Brain microvascular endothelial cell (primary cell): ENCODE results near the gene MAOA.

Experiments used
- DNase-seq: peaks from one replicate; pipeline ENCODE4 v3.0.0-alpha.2; 2020
- H3K27ac ChIP-seq: fragments of 250-450 bp; sonication (Bioruptor Pico); 2 replicates; pipeline ENCODE4 v1.5.1; 2020; ENCODE audit warnings: mild to moderate bottlenecking, moderate library complexity
- H3K27me3 ChIP-seq: fragments of 250-450 bp; sonication (Bioruptor Pico); replicated peaks from 2 replicates; pipeline ENCODE4 v1.5.1; 2020; ENCODE audit warnings: mild to moderate bottlenecking
- H3K36me3 ChIP-seq: fragments of 250-450 bp; sonication (Bioruptor Pico); replicated peaks from 2 replicates; pipeline ENCODE4 v1.5.1; 2020; ENCODE audit warnings: mild to moderate bottlenecking
- H3K4me3 ChIP-seq: 2 replicates; pipeline ENCODE4 v1.5.1; 2011; ENCODE audit warnings: low read depth, mild to moderate bottlenecking, control low read depth, low read length, moderate library complexity
- in situ Hi-C: cut with HindIII; loops from 2 replicates; pipeline ENCODE4 v1.10.0; 2017; ENCODE audit warnings: low sequenced_read_pairs, low pct_ligation_motif_present
- TF ChIP-seq, protein P1 (sequence below): IDR thresholded peaks from 2 replicates; pipeline ENCODE4 v1.5.1; 2011; ENCODE audit warnings: low read depth, mild to moderate bottlenecking, moderate library complexity, low read length, control low read depth, inconsistent platforms; ENCODE audit errors: missing control alignments

The MAOA gene

DNA sequence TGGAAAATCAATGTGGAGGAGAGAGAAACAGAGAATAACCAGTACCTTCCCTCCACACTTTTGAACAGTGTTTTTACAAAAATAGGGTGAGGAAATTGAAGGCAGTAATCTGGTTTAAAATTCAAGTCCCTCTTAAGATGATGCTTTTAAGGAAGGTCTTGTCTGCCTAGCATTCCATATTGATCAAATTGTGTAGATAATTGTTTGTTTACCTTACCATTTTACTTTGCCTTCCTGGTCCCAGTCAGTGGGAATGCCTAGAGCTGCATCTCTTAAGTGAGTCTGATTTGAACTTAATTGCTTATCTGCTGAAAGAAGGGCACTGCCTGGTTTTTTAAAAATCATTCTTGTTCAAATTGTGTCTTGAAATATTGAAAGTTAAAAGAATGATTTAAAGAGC lies 14.4 kb upstream of the MAOA start:
- Histone ChIP-seq H3K27me3 (no peaks in the 10 kb centered on the region), H3K36me3 (no peaks in the 10 kb centered on the region), H3K27ac (no peak overlapping the region), H3K4me3 (no peak overlapping the region)
- in situ Hi-C loops, result no loop called here
- TF ChIP-seq, protein P1, sequence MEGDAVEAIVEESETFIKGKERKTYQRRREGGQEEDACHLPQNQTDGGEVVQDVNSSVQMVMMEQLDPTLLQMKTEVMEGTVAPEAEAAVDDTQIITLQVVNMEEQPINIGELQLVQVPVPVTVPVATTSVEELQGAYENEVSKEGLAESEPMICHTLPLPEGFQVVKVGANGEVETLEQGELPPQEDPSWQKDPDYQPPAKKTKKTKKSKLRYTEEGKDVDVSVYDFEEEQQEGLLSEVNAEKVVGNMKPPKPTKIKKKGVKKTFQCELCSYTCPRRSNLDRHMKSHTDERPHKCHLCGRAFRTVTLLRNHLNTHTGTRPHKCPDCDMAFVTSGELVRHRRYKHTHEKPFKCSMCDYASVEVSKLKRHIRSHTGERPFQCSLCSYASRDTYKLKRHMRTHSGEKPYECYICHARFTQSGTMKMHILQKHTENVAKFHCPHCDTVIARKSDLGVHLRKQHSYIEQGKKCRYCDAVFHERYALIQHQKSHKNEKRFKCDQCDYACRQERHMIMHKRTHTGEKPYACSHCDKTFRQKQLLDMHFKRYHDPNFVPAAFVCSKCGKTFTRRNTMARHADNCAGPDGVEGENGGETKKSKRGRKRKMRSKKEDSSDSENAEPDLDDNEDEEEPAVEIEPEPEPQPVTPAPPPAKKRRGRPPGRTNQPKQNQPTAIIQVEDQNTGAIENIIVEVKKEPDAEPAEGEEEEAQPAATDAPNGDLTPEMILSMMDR, result no peak
- DNase-seq, result no peak

GRCh38 chrX:43643201-43643600 lies 12.9 kb upstream of the MAOA start:
- Histone ChIP-seq H3K4me3 (no peak overlapping the region), H3K27ac (peak overlapping the region; percentile 28), H3K36me3 (no peaks in the 10 kb centered on the region), H3K27me3 (no peaks in the 10 kb centered on the region)
- TF ChIP-seq, protein P1, result no peak
- in situ Hi-C loops, result no loop called here
- DNase-seq, result no peak

DNA sequence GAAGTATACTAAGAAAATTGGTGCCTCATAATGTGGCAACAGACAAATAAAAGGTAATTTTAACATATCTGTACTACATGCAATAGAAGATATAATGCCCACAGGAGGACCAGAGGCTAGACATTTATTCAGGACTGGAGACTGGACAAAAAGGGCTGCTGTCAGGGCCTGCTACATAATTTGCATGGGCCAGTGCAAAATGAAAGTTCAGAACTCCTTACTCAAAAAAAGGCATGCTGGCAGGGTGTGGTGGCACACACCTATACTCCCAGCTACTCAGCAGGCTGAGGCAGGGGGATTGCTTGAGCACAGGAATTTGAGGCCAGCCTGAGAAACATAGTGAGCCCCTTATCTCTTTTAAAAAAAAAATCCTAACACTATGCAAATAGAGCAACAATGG lies 12.4 kb upstream of the MAOA start:
- TF ChIP-seq, protein P1, result no peak
- in situ Hi-C loops, result no loop called here
- Histone ChIP-seq H3K27me3 (no peaks in the 10 kb centered on the region), H3K36me3 (no peaks in the 10 kb centered on the region), H3K27ac (peak overlapping the region; percentile 62), H3K4me3 (no peak overlapping the region)
- no peak for DNase-seq

DNA sequence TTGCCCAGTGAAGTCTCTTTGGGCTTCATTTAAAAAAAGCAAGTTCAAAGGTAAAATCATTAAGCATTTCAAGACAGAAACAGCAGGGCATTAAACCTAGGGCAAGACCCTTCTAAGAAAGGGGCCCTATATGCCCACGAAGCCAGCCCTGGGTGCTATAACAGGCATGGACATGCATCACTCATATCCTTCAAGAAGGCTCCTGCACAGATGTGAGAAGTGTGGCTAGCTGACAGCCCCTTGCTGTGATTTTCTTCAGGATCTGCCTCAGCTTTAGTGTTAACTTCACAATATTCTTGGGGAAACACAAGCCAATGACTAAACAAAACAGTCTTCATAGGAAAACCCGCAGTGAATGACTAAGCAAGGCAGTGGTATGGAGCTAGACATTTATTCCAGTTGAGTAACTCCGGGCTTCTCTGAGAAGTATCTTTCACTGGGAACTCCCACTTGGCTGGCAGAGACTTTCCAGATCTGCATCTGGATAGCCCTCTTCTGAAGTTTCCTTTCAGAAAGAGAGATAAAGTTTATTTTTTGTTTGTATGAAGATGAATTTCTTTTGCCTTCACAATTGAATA lies 11.9 kb upstream of the MAOA start:
- peak overlapping the region; percentile 62 for H3K27ac ChIP-seq
- H3K27me3 ChIP-seq, result no peaks in the 10 kb centered on the region
- TF ChIP-seq, protein P1, result no peak
- peak; percentile 82 for DNase-seq
- in situ Hi-C loops, result no loop called here
- H3K36me3 ChIP-seq, result no peaks in the 10 kb centered on the region
- H3K4me3 ChIP-seq, result no peak overlapping the region

- Histone ChIP-seq H3K4me3 (no peak overlapping the region), H3K27me3 (no peaks in the 10 kb centered on the region)
- TF ChIP-seq, protein P1, result no peak
Observed at GRCh38 chrX:43646800-43647199, 9.3 kb upstream of the MAOA start.

More at GRCh38 chrX:43646800-43647199, 9.3 kb upstream of the MAOA start:
- Histone ChIP-seq H3K36me3 (no peaks in the 10 kb centered on the region), H3K27ac (no peak overlapping the region)
- in situ Hi-C loops, result no loop called here
- DNase-seq, result no peak
